Stimulated activated CD4-positive, alpha-beta T cell treated with anti-CD3 and anti-CD28 coated beads, TNF-alpha, amount 100 ng/mL, for 48 hours (primary cell): ENCODE measurements around the gene DPP7.
"Not testable (repeated sequence)": the region's sequence is repeated elsewhere in the genome, so short reads cannot be mapped to it uniquely, and the experiment has no call there.

Source experiments
- DNase-seq, 3 donors: peaks; one replicate each; pipeline ENCODE4 v3.0.0-alpha.2; 2020; ENCODE audit warnings: low read depth in 3 of 3

The DPP7 gene

GRCh38 chr9:137129456-137130175 lies 15.1 kb upstream of the DPP7 start:
- DNase-seq: peak; percentile 77 to 84 (median 80)

- no peak for DNase-seq
Observed at GRCh38 chr9:137128862-137129455, 14.4 kb upstream of the DPP7 start.

DNA sequence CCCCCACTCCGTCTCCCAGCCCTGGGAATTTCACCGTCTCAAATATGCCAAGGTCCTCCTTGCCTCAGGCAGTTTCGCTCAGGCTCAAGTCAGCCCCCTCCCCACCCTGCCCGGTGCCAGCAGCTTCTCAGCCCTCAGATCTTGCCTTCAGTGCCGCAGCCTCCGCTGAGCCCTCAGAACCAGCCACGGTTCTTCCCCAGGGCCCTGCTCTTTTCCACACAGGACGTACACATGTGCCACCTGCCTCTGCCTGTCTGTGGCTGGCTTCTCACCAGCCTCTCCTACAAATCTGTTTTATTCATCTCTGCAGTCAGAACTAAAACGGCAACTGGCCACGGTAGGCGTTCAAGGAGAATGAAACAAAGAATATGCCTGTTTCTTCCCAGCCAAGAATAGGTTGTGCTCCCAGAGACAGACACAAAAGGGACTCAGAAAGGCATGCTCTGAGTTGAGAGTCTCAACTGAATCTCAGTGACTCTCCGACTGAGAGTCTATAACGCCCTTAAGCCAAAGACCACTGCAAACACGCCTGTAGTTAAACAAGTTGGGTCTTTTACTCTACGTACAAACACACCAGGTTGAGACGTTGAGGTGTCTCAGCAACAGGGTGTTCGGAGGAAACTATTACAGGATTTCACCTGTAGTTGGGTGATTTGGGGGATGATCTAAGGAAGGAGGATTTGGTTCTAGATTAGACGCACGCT lies 13.8 kb upstream of the DPP7 start:
- DNase-seq: no peak

- no peak for DNase-seq
Observed at GRCh38 chr9:137127301-137128157, 13.0 kb upstream of the DPP7 start.

GRCh38 chr9:137126786-137127185 lies 12.3 kb upstream of the DPP7 start:
- no peak for DNase-seq

DNA sequence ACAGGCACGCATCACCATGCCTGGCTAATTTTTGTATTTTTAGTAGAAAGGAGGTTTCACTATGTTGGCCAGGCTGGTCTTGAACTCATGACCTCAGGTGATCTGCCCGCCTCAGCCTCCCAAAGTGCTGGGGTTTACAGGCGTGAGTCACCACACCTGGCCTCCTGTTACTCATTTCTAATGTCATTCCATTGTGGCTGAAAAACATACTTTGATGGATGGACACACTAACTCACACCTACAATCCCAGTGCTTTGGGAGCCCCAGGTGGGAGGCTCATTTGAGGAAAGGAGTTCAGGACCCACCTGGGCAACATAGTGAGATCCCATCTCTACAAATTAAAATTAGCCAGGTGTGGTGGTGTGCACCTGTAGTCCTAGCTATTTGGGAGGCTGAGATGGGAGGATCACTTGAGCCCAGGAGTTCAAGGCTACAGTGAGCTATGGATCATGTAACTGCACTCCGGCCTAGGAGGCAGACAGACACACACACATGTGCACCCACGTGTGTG lies 9.5 kb upstream of the DPP7 start:
- DNase-seq: not testable (repeated sequence)

DNA sequence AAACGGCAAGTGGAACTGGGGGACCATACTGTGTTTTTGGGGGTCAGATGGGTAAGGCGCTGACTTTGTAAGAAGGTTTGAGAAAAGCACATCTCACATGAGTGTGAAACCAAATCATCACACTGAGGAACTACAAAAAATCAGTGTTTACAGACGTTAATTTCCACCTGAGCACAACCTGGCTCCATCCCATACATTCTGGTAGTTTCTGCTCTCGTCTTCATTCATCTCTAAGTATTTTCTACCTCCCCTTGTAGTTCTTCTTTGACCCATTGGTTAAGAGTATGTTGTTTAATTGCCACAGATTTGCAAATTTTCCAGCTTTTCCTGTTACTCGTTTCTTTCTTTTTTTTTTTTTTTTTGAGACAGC lies 8.9 kb upstream of the DPP7 start:
- DNase-seq: no peak

DNA sequence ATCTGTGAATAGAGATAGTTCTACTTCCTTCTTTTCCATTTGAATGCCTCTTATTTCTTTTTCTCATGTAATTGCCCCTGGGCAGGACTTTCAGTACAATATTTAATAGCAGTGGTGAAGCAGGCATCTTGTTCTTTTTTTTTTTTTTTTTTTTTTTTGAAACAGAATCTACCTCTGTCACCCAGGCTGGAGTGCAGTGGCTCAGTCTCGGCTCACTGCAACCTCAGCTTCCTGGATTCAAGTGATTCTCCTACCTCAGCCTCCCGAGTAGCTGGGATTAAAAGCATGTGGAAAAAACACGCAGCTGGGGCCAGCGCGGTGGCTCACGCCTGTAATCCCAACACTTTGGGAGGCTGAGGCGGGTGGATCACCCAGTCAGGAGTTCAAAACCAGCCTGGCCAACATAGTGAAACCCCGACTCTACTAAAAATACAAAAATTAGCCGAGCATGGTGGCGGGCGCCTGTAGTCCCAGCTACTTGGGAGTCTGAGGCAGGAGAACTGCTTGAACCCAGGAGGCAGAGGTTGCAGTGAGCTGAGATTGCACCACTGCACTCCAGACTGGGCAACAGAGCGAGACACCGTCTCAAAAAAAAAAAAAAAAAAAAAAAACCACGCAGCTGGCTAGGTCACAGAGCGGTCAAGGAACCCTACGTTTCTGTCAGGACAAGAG lies 8.4 kb upstream of the DPP7 start:
- not testable (repeated sequence) for DNase-seq

DNA sequence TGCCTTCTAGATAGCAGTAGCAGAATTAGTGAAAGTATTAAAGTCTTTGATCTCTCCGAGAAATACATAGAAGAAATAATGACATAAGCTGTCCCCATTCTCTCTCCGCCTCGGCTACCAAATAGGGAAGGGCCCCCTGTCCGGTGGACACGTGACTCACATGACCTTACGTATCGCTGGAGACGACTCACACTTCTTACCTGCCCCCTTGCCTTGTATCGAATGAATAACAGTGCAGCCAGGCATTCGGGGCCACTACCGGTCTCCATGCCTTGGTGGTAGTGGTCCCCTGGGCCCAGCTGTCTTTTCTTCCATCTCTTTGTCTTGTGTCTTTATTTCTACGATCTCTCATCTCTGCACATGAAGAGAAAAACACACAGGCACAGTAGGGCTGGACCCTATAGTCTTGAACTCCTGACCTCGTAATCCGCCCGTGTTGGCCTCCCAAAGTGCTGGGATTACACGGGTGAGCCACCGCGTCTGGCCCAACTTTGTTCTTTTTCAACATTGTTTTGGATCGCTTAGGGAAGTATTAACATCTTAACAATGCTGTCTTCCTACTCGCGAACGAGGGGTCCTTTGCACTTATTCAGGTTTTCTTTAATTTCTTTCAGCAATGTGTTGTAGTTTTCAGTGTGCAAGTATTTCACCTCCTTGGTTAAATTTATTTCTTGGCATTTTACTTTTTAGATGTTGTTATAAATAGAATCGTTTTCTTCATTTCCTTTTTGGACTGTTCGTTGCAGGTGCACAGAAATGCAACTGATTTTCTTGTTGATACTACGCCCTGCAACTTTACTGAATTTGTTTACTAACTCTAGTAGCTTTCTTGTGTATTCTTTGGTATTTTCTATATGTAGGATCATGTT lies 7.6 kb upstream of the DPP7 start:
- DNase-seq: not testable (repeated sequence)

GRCh38 chr9:137118092-137118603 lies 3.6 kb upstream of the DPP7 start:
- not testable (repeated sequence) for DNase-seq

GRCh38 chr9:137117269-137117731 lies 2.8 kb upstream of the DPP7 start:
- DNase-seq: no peak

- no peak for DNase-seq
Observed at GRCh38 chr9:137116728-137117127, 2.2 kb upstream of the DPP7 start.

DNA sequence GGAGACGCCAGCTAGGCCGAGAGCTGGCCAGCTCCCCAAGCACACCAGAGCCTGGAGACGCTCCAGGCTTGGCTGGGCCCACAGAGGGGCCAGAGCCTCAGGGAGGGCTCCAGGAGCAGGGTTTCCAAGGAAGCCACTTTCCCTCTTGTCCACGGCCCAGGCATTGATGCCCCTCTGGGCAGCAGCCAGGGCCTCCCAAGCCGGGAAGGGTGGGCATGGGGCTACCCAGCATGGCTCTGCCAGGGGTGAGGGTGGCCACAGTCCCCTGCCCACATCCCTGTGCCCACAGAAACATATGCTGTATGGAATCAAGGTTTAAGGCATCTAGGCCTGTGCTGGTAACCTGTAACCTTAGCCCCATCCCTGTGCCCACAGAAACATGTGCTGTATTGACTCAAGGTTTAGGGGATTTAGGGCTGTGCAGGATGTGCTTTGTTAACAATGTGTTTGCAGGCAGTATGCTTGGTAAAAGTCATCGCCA lies 1.5 kb upstream of the DPP7 start:
- DNase-seq: no peak

DNA sequence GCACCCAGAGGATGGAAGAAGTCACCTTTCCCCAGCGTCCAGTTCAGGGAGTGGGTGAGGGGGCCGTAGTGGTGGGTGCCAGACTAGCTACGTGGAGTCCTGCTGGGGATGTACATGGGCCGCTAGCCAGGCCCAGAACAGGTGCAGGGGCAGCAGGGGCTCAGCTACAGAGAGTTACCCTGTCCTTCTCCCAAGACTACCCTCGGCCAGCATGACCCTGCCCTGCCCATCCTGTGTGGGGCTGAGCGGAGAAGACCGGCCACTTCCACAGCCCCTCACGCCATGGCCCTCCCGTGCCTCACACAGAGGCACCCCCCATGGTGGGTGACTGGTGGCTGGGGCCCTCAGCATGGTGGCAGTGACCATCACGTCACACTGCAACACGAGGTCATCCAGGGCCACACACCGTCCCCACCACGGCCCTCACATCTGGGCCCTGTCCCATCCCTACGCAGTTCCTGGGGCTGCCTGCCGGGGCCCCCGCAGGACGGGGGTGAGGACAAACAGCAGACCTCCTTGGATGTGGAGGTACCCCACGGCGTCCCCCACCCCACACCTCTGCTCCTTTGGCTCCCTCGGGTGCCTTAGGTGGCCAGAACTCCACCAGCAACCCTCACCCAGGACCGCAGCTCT lies 977 bp upstream of the DPP7 start:
- DNase-seq: no peak

GRCh38 chr9:137114220-137114612 lies 317 bp downstream of the DPP7 start:
- no peak for DNase-seq

DNA sequence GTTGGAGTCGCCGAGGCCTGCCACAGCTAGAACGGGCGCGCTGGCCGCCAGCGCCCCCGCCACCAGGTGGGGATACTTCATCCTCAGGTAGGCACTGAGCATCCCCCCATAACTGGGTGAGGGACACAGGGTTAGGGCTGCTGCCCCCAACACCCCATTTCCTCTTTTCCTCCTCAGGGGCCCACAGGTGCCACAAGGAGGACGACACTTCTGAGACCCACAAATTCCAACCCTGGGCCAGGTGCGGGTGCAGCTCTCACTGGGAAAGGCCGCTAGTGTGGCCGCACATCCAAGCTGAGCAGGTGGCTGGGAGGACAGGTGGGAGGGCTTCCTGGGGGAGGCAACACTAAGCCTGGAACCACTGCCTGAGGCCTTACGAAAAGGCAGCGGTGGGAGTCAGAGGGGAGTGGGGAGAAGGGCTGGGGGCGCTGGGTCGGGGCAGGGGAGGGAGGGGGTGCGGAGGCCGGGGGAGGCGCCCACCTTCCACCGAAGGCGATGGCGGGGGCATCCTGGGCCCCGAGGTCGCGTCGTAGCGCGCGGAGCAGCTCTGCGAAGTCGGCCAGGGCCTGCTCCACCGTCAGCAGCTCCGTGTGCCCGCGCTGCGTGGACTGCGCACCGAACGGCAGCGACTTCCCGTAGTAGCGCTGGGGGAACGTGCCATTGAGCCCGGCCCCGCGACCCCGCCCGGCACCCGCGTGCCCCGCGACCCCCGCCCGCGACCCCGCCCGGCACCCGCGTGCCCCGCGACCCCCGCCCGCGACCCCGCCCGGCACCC lies 961 bp downstream of the DPP7 start:
- DNase-seq: no peak

GRCh38 chr9:137112564-137113384 lies 1.8 kb downstream of the DPP7 start:
- DNase-seq: no peak
